Ascending aorta (tissue), 2 donors: ENCODE data around the gene GGNBP2. TPM values are rescaled to one million over a fixed set of nuclear protein-coding genes. Genes with fewer than 3 reads are reported as not detected.
"Not testable (repeated sequence)": the region's sequence is repeated elsewhere in the genome, so short reads cannot be mapped to it uniquely, and the experiment has no call there.

Experiments
- DNase-seq, 2 donors: peaks; one replicate each; pipeline ENCODE4 v3.0.0-alpha.2; 2019; ENCODE audit warnings: low spot score in 2 of 2
- H3K27ac ChIP-seq, 2 donors: fragments of 200-600 bp; sonication (generic); one replicate each; pipeline ENCODE4 v1.5.1; 2016 to 2017; ENCODE audit warnings: mild to moderate bottlenecking in 1 of 2
- H3K27me3 ChIP-seq: fragments of 200-600 bp; sonication (generic); one replicate; pipeline ENCODE4 v1.5.1; 2017
- H3K36me3 ChIP-seq, 2 donors: fragments of 200-600 bp; sonication (generic); one replicate each; pipeline ENCODE4 v1.5.1; 2016
- H3K4me1 ChIP-seq, 2 donors: fragments of 200-600 bp; sonication (generic); one replicate each; pipeline ENCODE4 v1.5.1; 2016 to 2017; ENCODE audit warnings: mild to moderate bottlenecking in 1 of 2
- H3K4me3 ChIP-seq, 2 donors: fragments of 200-600 bp; sonication (generic); one replicate each; pipeline ENCODE4 v1.5.1; 2016 to 2017; ENCODE audit warnings: mild to moderate bottlenecking in 1 of 2
- H3K9me3 ChIP-seq, 2 donors: fragments of 200-600 bp; sonication (generic); one replicate each; pipeline ENCODE4 v1.5.1; 2016
- intact Hi-C: fragments of 100-400 bp; cut with DNase I; formaldehyde crosslinking; loops from one replicate; pipeline ENCODE4 v1.15.1; 2023
- total RNA-seq: library from RNA; depleted of rRNA; stranded (reverse); fragments of >200 nt; gene quantifications from one replicate; pipeline ENCODE4 v1.1.0, GENCODE V29; 2016
- TF ChIP-seq, protein P1 (sequence below), 3 experiments: fragments of 200-600 bp in 2 of 3; fragments of 450-650 bp in 1 of 3; sonication (generic) in 2 of 3; IDR thresholded peaks; one replicate each; pipeline ENCODE4 v1.5.1; 2016 to 2019; ENCODE audit warnings: antibody characterized with exemption in 3 of 3, mild to moderate bottlenecking in 1 of 3, moderate library complexity in 1 of 3

GGNBP2 gene
- total RNA-seq, 1 donor from 2014 or later: 26.5 TPM

DNA sequence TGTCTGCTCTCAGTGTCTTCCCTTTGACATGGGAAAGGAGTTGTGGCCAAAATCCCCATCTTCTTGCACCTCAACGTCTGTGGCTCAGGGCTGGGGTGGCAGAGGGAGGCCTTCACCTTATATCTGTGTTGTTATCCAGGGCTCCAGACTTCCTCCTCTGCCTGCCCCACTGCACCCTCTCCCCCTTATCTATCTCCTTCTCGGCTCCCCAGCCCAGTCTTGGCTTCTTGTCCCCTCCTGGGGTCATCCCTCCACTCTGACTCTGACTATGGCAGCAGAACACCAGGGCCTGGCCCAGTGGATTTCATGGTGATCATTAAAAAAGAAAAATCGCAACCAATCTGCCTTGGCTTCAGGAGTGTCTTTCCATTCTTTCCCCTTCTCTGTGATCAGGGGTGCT is 55.7 kb downstream of the GGNBP2 start:
- no peak for DNase-seq
- Histone ChIP-seq H3K4me1 (peaks cover 3 to 20% of the 10 kb centered on the region in 2 donors), H3K27me3 (no peaks in the 10 kb centered on the region), H3K4me3 (peak overlapping the region; percentile 73 to 95), H3K36me3 (no peaks in the 10 kb centered on the region), H3K27ac (peak overlapping the region; percentile 87), H3K9me3 (no peaks in the 10 kb centered on the region)
- TF ChIP-seq, protein P1, sequence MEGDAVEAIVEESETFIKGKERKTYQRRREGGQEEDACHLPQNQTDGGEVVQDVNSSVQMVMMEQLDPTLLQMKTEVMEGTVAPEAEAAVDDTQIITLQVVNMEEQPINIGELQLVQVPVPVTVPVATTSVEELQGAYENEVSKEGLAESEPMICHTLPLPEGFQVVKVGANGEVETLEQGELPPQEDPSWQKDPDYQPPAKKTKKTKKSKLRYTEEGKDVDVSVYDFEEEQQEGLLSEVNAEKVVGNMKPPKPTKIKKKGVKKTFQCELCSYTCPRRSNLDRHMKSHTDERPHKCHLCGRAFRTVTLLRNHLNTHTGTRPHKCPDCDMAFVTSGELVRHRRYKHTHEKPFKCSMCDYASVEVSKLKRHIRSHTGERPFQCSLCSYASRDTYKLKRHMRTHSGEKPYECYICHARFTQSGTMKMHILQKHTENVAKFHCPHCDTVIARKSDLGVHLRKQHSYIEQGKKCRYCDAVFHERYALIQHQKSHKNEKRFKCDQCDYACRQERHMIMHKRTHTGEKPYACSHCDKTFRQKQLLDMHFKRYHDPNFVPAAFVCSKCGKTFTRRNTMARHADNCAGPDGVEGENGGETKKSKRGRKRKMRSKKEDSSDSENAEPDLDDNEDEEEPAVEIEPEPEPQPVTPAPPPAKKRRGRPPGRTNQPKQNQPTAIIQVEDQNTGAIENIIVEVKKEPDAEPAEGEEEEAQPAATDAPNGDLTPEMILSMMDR (IDR thresholded peaks at IDR 0.05): no peak
- intact Hi-C loops: loop anchor here (2.0 to 5.0 kb wide), 4 partner anchors 66 to 1007 kb away; partner anchors contain the start of genes AATF, ACACA, MYO19 and PIGW

DNA sequence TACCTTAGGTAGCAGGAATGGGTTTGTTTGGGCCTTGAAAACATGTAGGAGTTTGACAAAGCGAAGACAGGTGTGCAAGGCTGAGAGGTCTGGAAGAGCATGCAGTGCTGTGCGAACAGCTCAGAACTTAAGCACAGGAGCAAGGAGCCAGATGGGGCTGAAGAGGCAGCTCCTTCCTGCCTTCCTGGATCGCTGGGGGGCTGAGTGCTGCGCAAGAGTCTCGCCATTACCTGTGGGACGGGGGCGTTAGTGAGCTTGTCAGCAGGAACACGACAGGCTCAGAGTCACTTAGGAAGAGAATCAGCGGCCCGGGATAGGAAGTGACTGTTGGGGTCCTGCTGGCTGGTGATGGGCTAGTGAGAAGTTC is 56.2 kb downstream of the GGNBP2 start:
- TF ChIP-seq, protein P1 (IDR thresholded peaks at IDR 0.05): peak in 2 of 3 experiments; percentile 4 to 7
- peak overlapping the region; percentile 87 for H3K27ac ChIP-seq

DNA sequence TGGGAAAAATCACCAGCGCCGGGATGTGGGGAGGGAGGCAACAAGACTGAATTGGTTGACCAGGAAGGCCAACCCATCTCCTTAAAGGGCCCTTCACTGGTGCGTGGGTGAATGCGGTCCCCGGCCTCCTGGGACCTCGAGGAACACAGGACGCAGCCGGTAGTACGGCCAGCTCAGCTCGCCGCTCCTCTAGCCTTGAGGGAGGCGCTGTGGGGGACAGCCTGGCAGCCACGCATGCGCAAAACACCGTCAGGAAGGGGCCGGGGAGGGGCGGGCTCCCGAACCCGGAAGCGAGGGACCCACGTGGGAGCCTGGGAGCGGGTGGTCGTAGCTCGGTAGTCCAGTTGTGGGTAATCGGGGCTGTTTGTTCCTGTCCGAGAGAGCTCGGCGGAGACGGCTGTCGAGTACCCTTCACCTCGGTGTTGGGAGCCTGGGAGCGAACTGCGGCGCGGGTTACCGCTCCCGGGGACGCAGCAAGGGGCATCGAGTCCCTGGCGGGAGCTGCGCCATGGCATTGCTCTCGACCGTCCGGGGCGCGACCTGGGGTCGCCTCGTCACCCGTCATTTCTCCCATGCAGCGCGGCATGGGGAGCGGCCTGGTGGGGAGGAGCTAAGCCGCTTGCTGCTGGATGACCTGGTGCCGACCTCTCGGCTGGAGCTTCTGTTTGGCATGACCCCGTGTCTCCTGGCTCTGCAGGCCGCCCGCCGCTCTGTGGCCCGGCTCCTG is 56.7 kb downstream of the GGNBP2 start, which contains the start of gene MRM1:
Gene MRM1 (plus strand): TSS at position 281 of the 727 bp plus-strand sequence. CDS start 228 bp downstream, at position 509.
- H3K36me3 ChIP-seq: no peaks in the 10 kb centered on the region

More for the DNA sequence above, 56.2 kb downstream of the GGNBP2 start:
- H3K4me3 ChIP-seq: peak overlapping the region; percentile 73 to 95
- H3K36me3 ChIP-seq: no peaks in the 10 kb centered on the region
- no peak for DNase-seq
- H3K27me3 ChIP-seq: no peaks in the 10 kb centered on the region
- intact Hi-C loops: loop anchor here (1.0 to 5.0 kb wide), 7 partner anchors 10 to 1006 kb away; partner anchors contain the start of genes AATF, ACACA, DHRS11 and GGNBP2
- H3K4me1 ChIP-seq: peaks cover 3 to 20% of the 10 kb centered on the region in 2 donors
- H3K9me3 ChIP-seq: no peaks in the 10 kb centered on the region

DNA sequence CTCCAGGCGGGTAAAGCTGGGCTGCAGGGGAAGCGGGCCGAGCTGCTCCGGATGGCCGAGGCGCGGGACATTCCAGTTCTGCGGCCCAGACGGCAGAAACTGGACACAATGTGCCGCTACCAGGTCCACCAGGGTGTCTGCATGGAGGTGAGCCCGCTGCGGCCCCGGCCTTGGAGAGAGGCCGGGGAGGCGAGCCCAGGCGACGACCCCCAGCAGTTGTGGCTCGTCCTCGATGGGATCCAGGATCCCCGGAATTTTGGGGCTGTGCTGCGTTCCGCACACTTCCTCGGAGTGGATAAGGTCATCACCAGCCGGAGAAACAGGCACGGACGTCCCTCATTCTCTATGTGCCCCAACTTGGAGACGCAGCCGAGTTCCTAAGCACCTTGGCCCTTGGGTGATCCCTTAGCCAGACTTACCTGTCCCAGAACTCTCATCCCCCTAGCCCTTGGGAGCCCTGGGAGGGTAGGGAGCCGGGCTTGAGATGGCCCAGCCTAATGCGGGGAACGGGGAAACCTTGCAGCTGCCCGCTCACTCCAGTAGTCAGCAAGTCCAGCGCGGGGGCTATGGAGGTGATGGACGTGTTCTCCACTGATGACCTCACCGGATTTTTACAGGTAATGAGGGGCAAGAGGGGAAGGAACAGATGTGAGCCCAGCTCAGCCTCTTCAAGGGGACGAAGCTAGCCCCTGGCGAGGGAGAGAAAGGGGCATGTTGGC is 57.5 kb downstream of the GGNBP2 start:
- intact Hi-C loops: loop anchor here (2.0 to 5.0 kb wide), 4 partner anchors 345 to 1005 kb away; partner anchors contain the start of genes AATF, ACACA, SYNRG and TADA2A
- no peaks in the 10 kb centered on the region for H3K36me3 ChIP-seq
- H3K9me3 ChIP-seq: no peaks in the 10 kb centered on the region
- no peak for DNase-seq
- TF ChIP-seq, protein P1 (IDR thresholded peaks at IDR 0.05): no peak
- H3K27ac ChIP-seq: peak overlapping the region; percentile 87
- H3K4me1 ChIP-seq: peaks cover 3 to 20% of the 10 kb centered on the region in 2 donors
- no peaks in the 10 kb centered on the region for H3K27me3 ChIP-seq
- peak overlapping the region; percentile 73 to 95 for H3K4me3 ChIP-seq

More for the DNA sequence above, 56.7 kb downstream of the GGNBP2 start, which contains the start of gene MRM1:
- no peaks in the 10 kb centered on the region for H3K27me3 ChIP-seq
- intact Hi-C loops: loop anchor here (1.0 to 5.0 kb wide), 8 partner anchors 10 to 1006 kb away; partner anchors contain the start of genes AATF, ACACA, DHRS11 and GGNBP2
- H3K4me1 ChIP-seq: peaks cover 3 to 20% of the 10 kb centered on the region in 2 donors
- H3K9me3 ChIP-seq: no peaks in the 10 kb centered on the region
- H3K27ac ChIP-seq: peak within 1 kb of the TSS; percentile 87
- peak within 1 kb of the TSS; percentile 73 to 95 for H3K4me3 ChIP-seq
- TF ChIP-seq, protein P1 (IDR thresholded peaks at IDR 0.05): peak in 1 of 3 experiments; percentile 2
- peak; percentile 71 to 96 for DNase-seq

DNA sequence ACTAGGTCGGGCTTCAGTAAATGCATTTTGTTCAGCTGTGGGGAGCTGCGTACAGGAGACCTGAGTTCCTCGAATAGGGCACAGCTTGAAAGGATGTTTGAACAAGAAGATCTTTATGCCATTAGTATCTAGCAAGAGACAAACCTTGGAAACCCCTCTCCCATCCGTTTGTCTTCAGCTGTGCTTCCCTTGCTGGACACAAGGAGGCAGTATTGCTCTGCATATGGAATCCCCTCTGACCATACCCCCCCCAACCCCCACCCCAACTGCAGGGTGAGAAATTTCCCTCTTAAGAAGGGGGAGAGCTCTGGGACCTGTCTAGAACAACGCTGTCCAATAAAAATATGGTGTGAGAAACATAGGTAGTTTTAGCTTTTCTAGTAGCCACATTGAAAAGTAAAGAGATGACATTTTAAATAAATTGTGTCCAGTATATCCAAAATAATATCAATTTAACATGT is 58.2 kb downstream of the GGNBP2 start:
- Histone ChIP-seq H3K36me3 (no peaks in the 10 kb centered on the region), H3K9me3 (no peaks in the 10 kb centered on the region), H3K4me3 (peak overlapping the region; percentile 73 to 95), H3K27me3 (no peaks in the 10 kb centered on the region), H3K4me1 (peaks cover 3 to 20% of the 10 kb centered on the region in 2 donors), H3K27ac (no peak overlapping the region)
- DNase-seq: peak in 1 of 2 donors; percentile 80
- intact Hi-C loops: loop anchor here (2.0 to 5.0 kb wide), 4 partner anchors 344 to 1004 kb away; partner anchors contain the start of genes AATF, ACACA, SYNRG and TADA2A
- TF ChIP-seq, protein P1 (IDR thresholded peaks at IDR 0.05): peak; percentile 33 to 81 (median 77)

DNA sequence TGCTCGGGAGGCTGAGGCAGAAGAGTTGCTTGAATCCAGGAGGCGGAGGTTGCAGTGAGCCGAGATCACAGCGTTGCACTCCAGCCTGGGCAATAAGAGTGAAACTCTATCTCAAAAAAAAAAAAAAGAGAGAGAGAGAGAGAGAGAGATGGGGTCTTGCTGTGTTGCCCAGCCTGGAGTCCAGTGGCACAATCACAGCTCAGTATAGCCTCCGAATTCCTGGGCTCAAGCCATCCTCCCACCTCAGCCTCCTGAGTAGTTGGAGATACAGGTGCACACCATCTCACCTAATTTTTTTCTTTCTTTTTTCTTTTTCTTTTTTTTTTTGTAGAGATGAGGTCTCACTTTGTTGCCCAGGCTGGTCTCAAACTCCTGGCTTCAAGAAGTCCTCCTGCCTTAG is 60.3 kb downstream of the GGNBP2 start:
- H3K27me3 ChIP-seq, H3K9me3 ChIP-seq, H3K36me3 ChIP-seq, H3K27ac ChIP-seq, H3K4me3 ChIP-seq, intact Hi-C loops, DNase-seq: not testable (repeated sequence)
- peaks cover 3 to 23% of the 10 kb centered on the region in 2 donors for H3K4me1 ChIP-seq
